ENCODE results near the gene SH2D7.

DNA sequence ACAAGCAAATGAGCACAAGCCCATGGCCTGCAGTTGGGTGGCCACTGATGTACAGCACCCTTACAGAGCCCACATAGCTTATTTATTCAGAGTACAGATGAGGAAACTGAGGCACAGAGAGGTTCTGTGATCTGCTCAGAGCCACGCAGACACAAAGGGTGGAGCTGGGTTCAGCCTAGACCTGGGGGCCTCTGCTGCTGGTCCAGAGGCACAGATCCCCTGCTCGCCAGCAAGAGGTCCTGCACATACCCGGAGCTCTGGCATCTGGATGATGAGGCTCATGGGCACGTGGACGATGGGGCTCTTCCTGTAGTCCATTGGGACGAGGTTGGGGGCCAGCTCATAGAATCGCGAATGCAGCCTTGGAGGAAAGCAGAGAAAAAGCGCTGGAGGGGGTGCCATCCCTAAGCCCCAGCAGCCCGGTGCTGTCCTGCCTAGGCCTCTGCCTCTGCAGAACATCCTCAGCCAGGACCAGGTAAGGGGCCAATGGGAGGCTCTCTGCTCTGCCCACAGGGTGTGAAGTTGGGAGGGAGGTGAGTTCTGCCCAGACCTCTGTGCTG lies 18.6 kb downstream of the SH2D7 start:
- TF ChIP-seq, protein P1, sequence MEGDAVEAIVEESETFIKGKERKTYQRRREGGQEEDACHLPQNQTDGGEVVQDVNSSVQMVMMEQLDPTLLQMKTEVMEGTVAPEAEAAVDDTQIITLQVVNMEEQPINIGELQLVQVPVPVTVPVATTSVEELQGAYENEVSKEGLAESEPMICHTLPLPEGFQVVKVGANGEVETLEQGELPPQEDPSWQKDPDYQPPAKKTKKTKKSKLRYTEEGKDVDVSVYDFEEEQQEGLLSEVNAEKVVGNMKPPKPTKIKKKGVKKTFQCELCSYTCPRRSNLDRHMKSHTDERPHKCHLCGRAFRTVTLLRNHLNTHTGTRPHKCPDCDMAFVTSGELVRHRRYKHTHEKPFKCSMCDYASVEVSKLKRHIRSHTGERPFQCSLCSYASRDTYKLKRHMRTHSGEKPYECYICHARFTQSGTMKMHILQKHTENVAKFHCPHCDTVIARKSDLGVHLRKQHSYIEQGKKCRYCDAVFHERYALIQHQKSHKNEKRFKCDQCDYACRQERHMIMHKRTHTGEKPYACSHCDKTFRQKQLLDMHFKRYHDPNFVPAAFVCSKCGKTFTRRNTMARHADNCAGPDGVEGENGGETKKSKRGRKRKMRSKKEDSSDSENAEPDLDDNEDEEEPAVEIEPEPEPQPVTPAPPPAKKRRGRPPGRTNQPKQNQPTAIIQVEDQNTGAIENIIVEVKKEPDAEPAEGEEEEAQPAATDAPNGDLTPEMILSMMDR (IDR thresholded peaks at IDR 0.05): no peak
- no peak for TF ChIP-seq EZH2 (IDR thresholded peaks at IDR 0.05)
- no peak for TF ChIP-seq EZH2phosphoT487 (IDR thresholded peaks at IDR 0.05)

Data from neural progenitor cell (in vitro differentiated cells).